ENCODE results near the gene AP2B1. TPM values are rescaled to one million over a fixed set of nuclear protein-coding genes. Genes with fewer than 3 reads are reported as not detected.
"Not testable (repeated sequence)": the region's sequence is repeated elsewhere in the genome, so short reads cannot be mapped to it uniquely, and the experiment has no call there.

AP2B1 gene
- total RNA-seq, 1 donor from 2014 or later, result 119 TPM

- ATAC-seq, result no peak
These were observed 149.1 kb downstream of the AP2B1 start for GRCh38 chr17:35736236-35736635.

GRCh38 chr17:35738519-35739133 is 151.5 kb downstream of the AP2B1 start:
- DNase-seq (no peak), ATAC-seq (no peak)
- intact Hi-C loops (cut with micrococcal nuclease), result no loop called here

More at GRCh38 chr17:35736236-35736635, 149.1 kb downstream of the AP2B1 start:
- DNase-seq, result no peak
- intact Hi-C loops (cut with micrococcal nuclease), result no loop called here

- DNase-seq (no peak), ATAC-seq (no peak)
- intact Hi-C loops (cut with micrococcal nuclease), result loop anchor here (10.0 kb wide), 1 partner anchor 75 kb away; no protein-coding TSS in a partner anchor
These were observed 153.1 kb downstream of the AP2B1 start for GRCh38 chr17:35740216-35740615.

GRCh38 chr17:35740997-35741931 is 154.1 kb downstream of the AP2B1 start:
- intact Hi-C loops (cut with micrococcal nuclease), result loop anchor here (10.0 kb wide), 1 partner anchor 76 kb away; no protein-coding TSS in a partner anchor
- DNase-seq (no peak), ATAC-seq (peak; percentile 64)

GRCh38 chr17:35742496-35742895 is 155.4 kb downstream of the AP2B1 start:
- intact Hi-C loops (cut with micrococcal nuclease), result loop anchor here (10.0 kb wide), 1 partner anchor 78 kb away; no protein-coding TSS in a partner anchor
- DNase-seq (no peak), ATAC-seq (no peak)

- intact Hi-C loops (cut with micrococcal nuclease), result loop anchor here (10.0 kb wide), 1 partner anchor 78 kb away; no protein-coding TSS in a partner anchor
- DNase-seq (no peak), ATAC-seq (no peak)
These were observed 155.9 kb downstream of the AP2B1 start for GRCh38 chr17:35742896-35743477.

GRCh38 chr17:35743626-35744328 is 156.7 kb downstream of the AP2B1 start:
- DNase-seq, result peak; percentile 55
- intact Hi-C loops (cut with micrococcal nuclease), result loop anchor here (10.0 kb wide), 1 partner anchor 79 kb away; no protein-coding TSS in a partner anchor
- ATAC-seq, result no peak

- ATAC-seq (no peak), DNase-seq (no peak)
- intact Hi-C loops (cut with micrococcal nuclease), result loop anchor here (10.0 kb wide), 1 partner anchor 80 kb away; no protein-coding TSS in a partner anchor
These were observed 157.7 kb downstream of the AP2B1 start for GRCh38 chr17:35744830-35745229.

- DNase-seq (no peak), ATAC-seq (no peak)
- intact Hi-C loops (cut with micrococcal nuclease), result loop anchor here (10.0 kb wide), 1 partner anchor 80 kb away; no protein-coding TSS in a partner anchor
These were observed 158.1 kb downstream of the AP2B1 start for GRCh38 chr17:35745246-35745645.

- intact Hi-C loops (cut with micrococcal nuclease), result loop anchor here (10.0 kb wide), 1 partner anchor 81 kb away; no protein-coding TSS in a partner anchor
- no peak for ATAC-seq
- DNase-seq, result no peak
These were observed 158.7 kb downstream of the AP2B1 start for GRCh38 chr17:35745749-35746320.

GRCh38 chr17:35747540-35748017 is 160.5 kb downstream of the AP2B1 start:
- intact Hi-C loops (cut with micrococcal nuclease), result loop anchor here (10.0 kb wide), 1 partner anchor 83 kb away; no protein-coding TSS in a partner anchor
- ATAC-seq, result peak; percentile 88
- DNase-seq, result peak; percentile 79

- peak; percentile 55 for DNase-seq
- peak; percentile 65 for ATAC-seq
- intact Hi-C loops (cut with micrococcal nuclease), result loop anchor here (10.0 kb wide), 1 partner anchor 84 kb away; no protein-coding TSS in a partner anchor
These were observed 161.3 kb downstream of the AP2B1 start for GRCh38 chr17:35748341-35748841.

- ATAC-seq, result no peak
- DNase-seq, result no peak
- intact Hi-C loops (cut with micrococcal nuclease), result loop anchor here (10.0 kb wide), 1 partner anchor 84 kb away; no protein-coding TSS in a partner anchor
These were observed 161.9 kb downstream of the AP2B1 start for GRCh38 chr17:35748979-35749378.

GRCh38 chr17:35749560-35750412 is 162.7 kb downstream of the AP2B1 start:
- DNase-seq (no peak), ATAC-seq (no peak)
- intact Hi-C loops (cut with micrococcal nuclease), result loop anchor here (10.0 kb wide), 1 partner anchor 85 kb away; no protein-coding TSS in a partner anchor

- DNase-seq (no peak), ATAC-seq (no peak)
- intact Hi-C loops (cut with micrococcal nuclease), result no loop called here
These were observed 163.6 kb downstream of the AP2B1 start for GRCh38 chr17:35750526-35751395.

- ATAC-seq; DNase-seq; intact Hi-C loops (cut with micrococcal nuclease): not testable (repeated sequence)
These were observed 164.4 kb downstream of the AP2B1 start for GRCh38 chr17:35751541-35751940.

Data from left ventricle myocardium superior (tissue), 1 donor.